Esophagus muscularis mucosa (tissue), 4 donors: Measurements from ENCODE around the gene SPP1.

Source experiments
- CTCF ChIP-seq, 3 experiments: fragments of 200-600 bp in 2 of 3; fragments of 450-650 bp in 1 of 3; sonication (generic) in 2 of 3; IDR thresholded peaks; one replicate each; pipeline ENCODE4 v1.5.1; 2017 to 2019; ENCODE audit warnings: antibody characterized with exemption in 3 of 3, mild to moderate bottlenecking in 2 of 3, moderate library complexity in 1 of 3
- EP300 ChIP-seq: sonication (generic); formaldehyde crosslinking; IDR thresholded peaks from one replicate; pipeline ENCODE4 v1.6.1; 2017; ENCODE audit warnings: antibody characterized with exemption
- POLR2A ChIP-seq: fragments of 450-650 bp; IDR thresholded peaks from one replicate; pipeline ENCODE4 v1.6.1; 2017; ENCODE audit warnings: antibody characterized with exemption, moderate library complexity, mild to moderate bottlenecking, low read depth
- POLR2AphosphoS5 ChIP-seq, 2 donors: sonication (generic); formaldehyde crosslinking; IDR thresholded peaks; one replicate each; pipeline ENCODE4 v1.6.1; 2017; ENCODE audit warnings: antibody characterized with exemption in 2 of 2

- TF ChIP-seq POLR2AphosphoS5 (IDR thresholded peaks at IDR 0.05): no peak
- no peak for TF ChIP-seq POLR2A
- TF ChIP-seq CTCF (IDR thresholded peaks at IDR 0.05): no peak
- TF ChIP-seq EP300: no peak
These were observed 30.4 kb downstream of the SPP1 start for GRCh38 chr4:88005946-88006345.
